ENCODE results near the gene LAMB3.

DNA sequence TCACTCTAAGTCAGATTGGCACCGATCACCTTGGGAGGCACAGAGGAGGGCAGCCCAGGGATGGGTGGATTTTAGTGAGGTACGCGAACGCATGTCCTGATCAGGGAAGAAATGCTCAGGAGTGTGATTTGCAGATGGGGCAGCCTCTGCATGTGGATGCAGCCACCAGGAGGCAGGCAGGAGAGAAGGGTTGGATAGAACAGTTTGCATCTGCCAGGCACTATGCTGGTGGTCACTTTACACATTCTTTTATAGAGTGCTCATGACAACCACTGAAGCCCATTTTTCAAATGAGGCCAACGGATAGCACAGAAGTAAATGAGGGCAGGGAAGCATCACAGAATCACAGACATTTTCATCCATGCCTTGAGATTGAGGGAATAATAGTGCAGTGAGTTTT, 5.7 kb downstream of the LAMB3 start:
- no peak for TF ChIP-seq POLR2A (IDR thresholded peaks at IDR 0.05)
- TF ChIP-seq, protein P1, sequence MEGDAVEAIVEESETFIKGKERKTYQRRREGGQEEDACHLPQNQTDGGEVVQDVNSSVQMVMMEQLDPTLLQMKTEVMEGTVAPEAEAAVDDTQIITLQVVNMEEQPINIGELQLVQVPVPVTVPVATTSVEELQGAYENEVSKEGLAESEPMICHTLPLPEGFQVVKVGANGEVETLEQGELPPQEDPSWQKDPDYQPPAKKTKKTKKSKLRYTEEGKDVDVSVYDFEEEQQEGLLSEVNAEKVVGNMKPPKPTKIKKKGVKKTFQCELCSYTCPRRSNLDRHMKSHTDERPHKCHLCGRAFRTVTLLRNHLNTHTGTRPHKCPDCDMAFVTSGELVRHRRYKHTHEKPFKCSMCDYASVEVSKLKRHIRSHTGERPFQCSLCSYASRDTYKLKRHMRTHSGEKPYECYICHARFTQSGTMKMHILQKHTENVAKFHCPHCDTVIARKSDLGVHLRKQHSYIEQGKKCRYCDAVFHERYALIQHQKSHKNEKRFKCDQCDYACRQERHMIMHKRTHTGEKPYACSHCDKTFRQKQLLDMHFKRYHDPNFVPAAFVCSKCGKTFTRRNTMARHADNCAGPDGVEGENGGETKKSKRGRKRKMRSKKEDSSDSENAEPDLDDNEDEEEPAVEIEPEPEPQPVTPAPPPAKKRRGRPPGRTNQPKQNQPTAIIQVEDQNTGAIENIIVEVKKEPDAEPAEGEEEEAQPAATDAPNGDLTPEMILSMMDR (IDR thresholded peaks at IDR 0.05), result no peak
- no peak for TF ChIP-seq POLR2AphosphoS5 (IDR thresholded peaks at IDR 0.05)
